Immature natural killer cell (primary cell): ENCODE results near the gene ABLIM1. TPM values are rescaled to one million over a fixed set of nuclear protein-coding genes. Genes with fewer than 3 reads are reported as not detected.
A peak's percentile ranks its signal among the peaks of the same experiment; 100 is the strongest.

Experiments
- DNase-seq, 3 donors: peaks; one replicate each; pipeline ENCODE4 v3.0.0; 2022; ENCODE audit warnings: mixed read lengths in 1 of 3
- H3K27ac Mint-ChIP-seq, 6 donors: one replicate each; pipeline ENCODE4 v1.8.0; 2020; ENCODE audit warnings: mixed read lengths in 6 of 6, mild to moderate bottlenecking in 5 of 6, inconsistent platforms in 4 of 6, moderate library complexity in 3 of 6
- H3K27me3 Mint-ChIP-seq, 3 donors: one replicate each; pipeline ENCODE4 v1.8.0; 2020 to 2021; ENCODE audit warnings: low read depth in 3 of 3, mild to moderate bottlenecking in 3 of 3, mixed read lengths in 3 of 3, moderate library complexity in 3 of 3, inconsistent platforms in 1 of 3
- H3K36me3 Mint-ChIP-seq, 3 donors: one replicate each; pipeline ENCODE4 v1.8.0; 2020; ENCODE audit warnings: mixed read lengths in 3 of 3, inconsistent platforms in 2 of 3, mild to moderate bottlenecking in 2 of 3
- H3K4me1 Mint-ChIP-seq, 2 donors: one replicate each; pipeline ENCODE4 v1.8.0; 2020; ENCODE audit warnings: inconsistent platforms in 2 of 2, mild to moderate bottlenecking in 2 of 2, mixed read lengths in 2 of 2, moderate library complexity in 1 of 2
- H3K4me3 Mint-ChIP-seq, 5 donors: one replicate each; pipeline ENCODE4 v1.8.0; 2020; ENCODE audit warnings: mild to moderate bottlenecking in 5 of 5, mixed read lengths in 5 of 5, inconsistent platforms in 3 of 5, moderate library complexity in 3 of 5
- H3K9me3 Mint-ChIP-seq, 6 donors: one replicate each; pipeline ENCODE4 v1.8.0; 2020; ENCODE audit warnings: mild to moderate bottlenecking in 6 of 6, mixed read lengths in 6 of 6, inconsistent platforms in 4 of 6, moderate library complexity in 3 of 6
- polyA plus RNA-seq, 3 donors: library from polyadenylated mRNA; unstranded; fragments of 300-500 nt; fragmentation: Illumina TruSeq; gene quantifications; one replicate each; pipeline ENCODE4 v1.2.3, GENCODE V29; 2021

Gene ABLIM1
- polyA plus RNA-seq, 3 donors from 2014 or later, result 66.2 to 121 (median 74.1) TPM

DNA sequence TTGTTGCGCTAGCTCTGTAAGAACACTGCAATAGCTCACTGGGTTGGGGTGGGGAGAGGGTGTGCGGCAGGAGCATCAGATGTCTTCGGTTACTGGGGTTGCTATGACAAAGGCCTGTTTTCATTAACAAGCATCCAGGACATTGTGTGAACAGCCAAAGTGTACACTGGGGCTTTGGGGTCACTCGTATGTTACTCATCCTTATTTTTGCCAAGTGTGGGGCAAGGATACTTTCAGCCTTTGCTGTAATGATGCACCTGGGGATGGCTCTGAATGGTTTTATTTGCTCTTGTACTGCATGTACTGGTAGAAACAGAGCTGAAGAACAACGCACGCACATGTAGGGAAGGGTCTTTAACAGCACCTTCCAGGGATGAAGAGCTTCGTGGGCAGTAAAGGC, 180.8 kb downstream of the ABLIM1 start:
- peaks cover 0 to 1% (median 0%) of the 10 kb centered on the region in 3 donors for H3K27me3 Mint-ChIP-seq
- DNase-seq, result no peak
- H3K36me3 Mint-ChIP-seq, result peaks cover 7 to 27% (median 23%) of the 10 kb centered on the region in 3 donors
- H3K4me3 Mint-ChIP-seq, result no peak overlapping the region
- no peaks in the 10 kb centered on the region for H3K9me3 Mint-ChIP-seq
- peaks cover 0 to 8% of the 10 kb centered on the region in 2 donors for H3K4me1 Mint-ChIP-seq
- H3K27ac Mint-ChIP-seq, result peak overlapping the region in 1 of 6 donors; percentile 10

DNA sequence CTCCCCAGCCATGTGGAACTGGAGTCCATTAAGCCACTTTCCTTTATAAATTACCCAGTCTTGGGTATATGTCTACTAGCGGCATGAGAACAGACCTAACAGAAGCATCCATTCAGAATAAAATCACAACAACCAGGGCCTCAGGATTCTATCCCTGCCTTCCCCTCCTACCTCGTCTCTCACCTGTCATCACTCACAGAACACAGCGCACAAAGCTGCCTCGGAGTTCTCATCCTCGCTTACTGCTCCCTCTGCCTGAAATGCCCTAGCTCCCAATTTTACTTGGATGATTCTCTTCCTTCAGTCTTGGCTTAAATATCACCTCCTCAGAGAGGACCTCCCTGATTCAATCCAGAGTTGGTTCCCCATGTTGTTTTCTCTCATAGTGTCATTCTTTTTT, 183.1 kb downstream of the ABLIM1 start:
- peaks cover 2 to 7% of the 10 kb centered on the region in 2 donors for H3K4me1 Mint-ChIP-seq
- H3K27me3 Mint-ChIP-seq, result peaks cover 0 to 1% (median 1%) of the 10 kb centered on the region in 3 donors
- no peak for DNase-seq
- no peak overlapping the region for H3K4me3 Mint-ChIP-seq
- H3K27ac Mint-ChIP-seq, result peak overlapping the region in 1 of 6 donors; percentile 40
- H3K36me3 Mint-ChIP-seq, result peaks cover 4 to 15% (median 11%) of the 10 kb centered on the region in 3 donors
- no peaks in the 10 kb centered on the region for H3K9me3 Mint-ChIP-seq

DNA sequence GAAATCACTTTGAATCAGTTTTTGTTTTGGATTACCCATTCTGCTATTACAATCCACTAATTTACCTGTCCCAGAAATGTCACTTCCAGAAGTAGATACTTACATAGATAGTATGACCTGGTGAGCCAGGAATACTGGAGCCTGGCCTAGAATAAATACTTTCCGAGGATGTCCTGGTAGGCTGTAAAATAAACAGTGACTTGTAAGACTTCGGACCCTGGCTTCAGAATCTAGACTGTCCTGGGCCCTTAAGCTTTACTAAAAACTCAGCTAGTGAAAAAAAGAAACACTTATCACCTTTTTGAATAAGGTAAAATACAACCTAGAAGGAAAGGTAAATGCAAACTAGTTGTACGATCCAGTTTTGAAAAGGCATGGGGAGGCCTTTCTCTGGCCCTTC, 184.3 kb downstream of the ABLIM1 start:
- H3K27ac Mint-ChIP-seq, result peak overlapping the region in 2 of 6 donors; percentile 26 to 43
- peaks cover 2 to 6% of the 10 kb centered on the region in 2 donors for H3K4me1 Mint-ChIP-seq
- no peak overlapping the region for H3K4me3 Mint-ChIP-seq

DNA sequence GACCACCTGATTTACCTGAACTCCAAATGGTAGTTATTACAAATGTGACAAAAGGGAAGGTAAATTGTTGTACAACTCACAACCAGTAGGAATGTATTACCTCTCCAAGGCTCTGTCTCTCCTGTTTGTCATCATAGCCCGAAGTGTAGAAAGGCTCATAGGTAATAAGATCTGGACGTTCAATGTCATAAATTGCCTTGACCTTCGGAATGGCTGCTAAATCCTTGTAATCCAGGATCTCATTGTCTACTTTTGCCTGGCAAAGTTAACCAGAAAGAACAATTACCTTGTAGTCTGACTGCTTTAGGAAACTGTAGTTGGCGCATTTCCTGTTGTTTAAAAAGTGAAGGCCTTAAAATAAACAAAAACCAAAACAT, 185.2 kb downstream of the ABLIM1 start:
- H3K27ac Mint-ChIP-seq, result peak overlapping the region in 1 of 6 donors; percentile 50
- no peaks in the 10 kb centered on the region for H3K9me3 Mint-ChIP-seq
- DNase-seq, result no peak
- H3K36me3 Mint-ChIP-seq, result peaks cover 4 to 10% (median 8%) of the 10 kb centered on the region in 3 donors
- H3K4me3 Mint-ChIP-seq, result no peak overlapping the region
- H3K27me3 Mint-ChIP-seq, result peaks cover 0 to 2% (median 1%) of the 10 kb centered on the region in 3 donors
- peaks cover 2 to 6% of the 10 kb centered on the region in 2 donors for H3K4me1 Mint-ChIP-seq

More for the DNA sequence above, 184.3 kb downstream of the ABLIM1 start:
- Mint-ChIP-seq H3K27me3 (peaks cover 0 to 1% (median 0%) of the 10 kb centered on the region in 3 donors), H3K36me3 (peaks cover 4 to 15% (median 11%) of the 10 kb centered on the region in 3 donors), H3K9me3 (no peaks in the 10 kb centered on the region)
- no peak for DNase-seq

DNA sequence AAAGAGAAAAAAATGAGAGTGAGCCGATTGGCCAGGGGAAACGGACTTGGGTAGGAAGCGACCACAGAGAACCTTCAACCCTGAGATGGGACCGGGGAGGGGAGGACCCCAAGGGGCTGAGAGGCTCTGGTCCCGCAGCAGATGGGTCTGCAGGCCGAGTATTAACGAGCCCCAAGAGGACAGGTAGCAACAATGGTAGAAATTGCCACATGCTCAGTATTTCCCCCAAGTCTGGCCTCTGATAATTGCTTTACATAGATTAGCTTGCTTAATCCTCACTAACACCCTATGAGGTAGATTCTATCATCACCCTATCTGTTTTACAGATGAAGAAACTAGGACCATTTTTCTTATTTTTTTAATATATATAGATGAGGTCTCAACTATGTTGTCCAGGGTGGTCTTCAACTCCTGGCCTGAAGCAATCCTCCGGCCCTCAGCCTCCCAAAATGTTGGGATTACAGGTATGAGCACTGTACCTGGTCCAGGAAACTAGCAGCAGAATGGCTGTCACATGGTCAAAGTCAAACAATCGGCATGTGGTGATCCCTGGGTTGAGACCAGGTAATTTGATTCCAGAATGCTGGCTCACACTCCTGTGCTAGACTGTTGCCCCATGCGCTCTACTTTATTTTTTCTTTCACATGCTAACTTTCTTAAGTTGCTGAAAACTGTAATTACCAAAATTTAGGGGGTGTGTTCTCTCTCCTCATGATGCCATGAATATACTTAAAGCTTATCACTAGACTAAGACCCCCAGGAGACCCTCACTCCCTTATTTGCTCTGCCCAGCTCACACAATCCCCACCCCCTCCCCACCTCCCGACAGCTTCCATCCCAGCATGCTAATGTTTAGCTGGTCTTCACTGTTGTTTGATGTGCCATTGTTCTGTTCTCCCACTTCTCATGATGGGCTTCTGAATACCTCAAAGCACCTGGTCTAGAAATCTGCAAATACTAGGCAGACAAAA, 185.9 kb downstream of the ABLIM1 start:
- peaks cover 0 to 2% (median 1%) of the 10 kb centered on the region in 3 donors for H3K27me3 Mint-ChIP-seq
- peak overlapping the region in 3 of 6 donors; percentile 13 to 50 (median 40) for H3K27ac Mint-ChIP-seq
- peaks cover 2 to 6% of the 10 kb centered on the region in 2 donors for H3K4me1 Mint-ChIP-seq
- H3K36me3 Mint-ChIP-seq, result peaks cover 4 to 11% (median 10%) of the 10 kb centered on the region in 3 donors
- H3K9me3 Mint-ChIP-seq, result no peaks in the 10 kb centered on the region
- no peak for DNase-seq
- H3K4me3 Mint-ChIP-seq, result no peak overlapping the region

DNA sequence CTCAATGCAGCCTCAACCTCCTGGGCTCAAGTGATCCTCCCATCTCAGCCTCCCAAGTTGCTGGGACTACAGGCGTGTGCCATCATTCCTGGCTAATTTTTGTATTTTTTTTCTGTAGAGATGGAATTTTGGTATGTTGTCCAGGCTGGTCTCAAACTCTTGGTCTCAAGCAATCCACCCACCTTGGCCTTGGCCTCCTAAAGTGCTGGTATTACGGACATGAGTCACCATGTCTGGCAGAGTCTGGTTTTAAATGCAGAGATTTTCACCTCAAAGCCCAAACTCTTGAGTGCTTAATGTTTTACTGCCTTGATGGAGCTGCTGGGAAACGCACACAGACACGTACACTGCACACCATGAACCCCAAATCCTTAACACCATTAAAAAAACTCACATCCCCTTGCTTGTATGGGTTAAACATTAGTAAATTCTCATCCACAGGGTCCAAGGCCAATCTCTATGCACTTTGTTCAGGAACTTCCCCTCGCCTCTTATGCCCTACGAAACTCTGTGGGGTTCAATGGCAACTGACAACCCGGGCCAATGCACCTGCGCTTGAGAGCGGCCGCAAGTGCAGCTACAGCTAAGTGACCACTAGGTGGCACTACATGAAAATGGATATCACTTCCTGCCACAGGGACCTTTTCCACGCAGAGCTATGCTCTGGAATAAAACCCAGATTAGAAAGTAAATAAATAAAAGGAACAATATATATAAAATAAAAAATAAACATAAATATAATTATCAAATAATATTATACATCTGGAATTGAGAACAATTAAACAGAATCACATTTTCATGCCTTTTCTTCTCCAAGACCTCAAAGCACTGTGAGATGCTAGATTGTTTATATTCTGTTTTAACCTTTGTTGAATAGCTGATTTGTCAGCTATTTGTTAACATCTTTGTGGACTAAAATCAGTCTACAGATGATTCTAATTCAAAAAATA, 186.8 kb downstream of the ABLIM1 start:
- H3K9me3 Mint-ChIP-seq, result no peaks in the 10 kb centered on the region
- peaks cover 4 to 14% (median 10%) of the 10 kb centered on the region in 3 donors for H3K36me3 Mint-ChIP-seq
- peak overlapping the region in 4 of 6 donors; percentile 1 to 51 (median 27) for H3K27ac Mint-ChIP-seq
- H3K4me1 Mint-ChIP-seq, result peaks cover 2 to 6% of the 10 kb centered on the region in 2 donors
- DNase-seq, result peak; percentile 58 to 68 (median 63)
- H3K27me3 Mint-ChIP-seq, result peaks cover 0 to 2% (median 1%) of the 10 kb centered on the region in 3 donors
- H3K4me3 Mint-ChIP-seq, result no peak overlapping the region

DNA sequence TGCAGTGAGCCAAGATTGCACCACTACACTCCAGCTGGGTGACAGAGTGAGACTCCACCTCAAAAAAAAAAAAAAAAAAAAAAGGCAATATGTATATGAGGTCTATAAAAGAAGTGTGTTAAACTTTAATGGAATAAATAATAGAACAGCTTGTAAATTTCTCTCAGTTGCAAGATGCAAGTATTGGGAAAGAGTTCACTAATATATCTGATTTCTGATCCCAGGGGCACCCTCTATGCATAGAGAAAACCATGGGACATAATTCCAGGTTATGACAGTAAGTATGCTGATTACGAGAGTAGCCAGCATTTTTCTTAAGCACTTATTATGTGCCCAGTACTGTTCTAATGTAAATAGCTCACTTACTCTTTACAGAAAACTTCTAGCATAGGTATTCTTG, 187.7 kb downstream of the ABLIM1 start:
- H3K36me3 Mint-ChIP-seq, result peaks cover 6 to 13% (median 11%) of the 10 kb centered on the region in 3 donors
- H3K4me1 Mint-ChIP-seq, result peaks cover 2 to 6% of the 10 kb centered on the region in 2 donors
- DNase-seq, result no peak
- peaks cover 0 to 2% (median 1%) of the 10 kb centered on the region in 3 donors for H3K27me3 Mint-ChIP-seq
- no peak overlapping the region for H3K4me3 Mint-ChIP-seq
- no peak overlapping the region for H3K27ac Mint-ChIP-seq
- H3K9me3 Mint-ChIP-seq, result no peaks in the 10 kb centered on the region

DNA sequence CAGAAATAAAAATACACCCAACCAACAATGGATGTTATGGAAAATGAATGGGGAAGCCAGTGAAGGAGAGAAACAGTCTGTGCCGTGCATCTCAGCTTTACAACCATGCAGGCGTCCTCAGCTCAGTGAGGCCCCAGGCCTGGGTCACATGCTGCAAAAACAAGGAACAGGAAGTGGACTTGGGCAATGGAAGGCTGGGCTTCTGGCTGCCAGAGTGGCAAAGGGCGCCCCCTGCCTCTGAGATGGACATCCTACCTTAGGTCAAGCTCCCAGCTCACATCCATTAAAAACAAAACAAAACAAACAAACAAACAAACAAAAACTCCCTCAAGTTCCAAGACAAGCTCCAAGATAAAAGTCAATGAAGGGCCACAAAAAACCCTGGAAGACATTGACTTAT, 199.1 kb downstream of the ABLIM1 start:
- no peak overlapping the region for H3K27ac Mint-ChIP-seq
- H3K4me1 Mint-ChIP-seq, result peaks cover 0 to 8% of the 10 kb centered on the region in 2 donors
- H3K36me3 Mint-ChIP-seq, result peaks cover 16 to 39% (median 36%) of the 10 kb centered on the region in 3 donors
- H3K4me3 Mint-ChIP-seq, result no peak overlapping the region
- peak; percentile 7 to 21 (median 13) for DNase-seq
- H3K9me3 Mint-ChIP-seq, result no peaks in the 10 kb centered on the region
- H3K27me3 Mint-ChIP-seq, result peaks cover 0 to 1% (median 0%) of the 10 kb centered on the region in 3 donors

DNA sequence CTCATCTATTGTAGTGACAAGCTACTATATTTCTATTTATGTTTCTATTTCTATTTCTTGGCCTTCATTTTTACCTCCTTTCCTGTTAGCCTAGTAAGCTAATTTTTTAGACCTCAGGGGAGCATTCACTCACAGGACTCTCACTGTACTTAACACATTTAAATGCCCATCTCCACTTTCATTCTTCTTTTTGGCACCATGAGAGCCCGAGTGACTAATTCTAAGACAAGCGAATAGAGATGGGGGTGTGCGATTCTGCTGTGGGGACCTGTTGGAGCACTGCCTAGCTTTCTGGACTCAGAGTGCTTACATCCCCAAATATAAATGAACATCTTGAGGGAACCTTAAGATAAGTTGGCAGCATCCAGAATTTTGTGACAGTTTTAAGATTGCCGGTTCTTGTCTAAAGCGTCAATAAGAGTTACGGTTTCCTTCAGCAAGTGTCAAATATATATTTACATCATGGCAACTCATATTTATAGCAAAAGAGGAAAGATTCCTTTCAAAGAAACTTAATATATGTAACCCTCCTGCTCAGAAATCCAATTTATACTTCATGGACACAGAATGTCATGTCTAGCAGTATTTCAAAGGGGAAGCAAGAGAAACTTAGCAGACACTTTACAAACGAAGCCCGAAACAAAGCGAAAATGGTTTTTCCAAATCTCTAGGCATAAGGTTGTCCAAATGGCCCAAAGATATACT, 199.7 kb downstream of the ABLIM1 start:
- DNase-seq, result no peak
- no peak overlapping the region for H3K4me3 Mint-ChIP-seq
- peaks cover 0 to 8% of the 10 kb centered on the region in 2 donors for H3K4me1 Mint-ChIP-seq
- H3K27ac Mint-ChIP-seq, result no peak overlapping the region
- peaks cover 0 to 1% (median 0%) of the 10 kb centered on the region in 3 donors for H3K27me3 Mint-ChIP-seq
- H3K9me3 Mint-ChIP-seq, result no peaks in the 10 kb centered on the region
- peaks cover 14 to 36% (median 33%) of the 10 kb centered on the region in 3 donors for H3K36me3 Mint-ChIP-seq

DNA sequence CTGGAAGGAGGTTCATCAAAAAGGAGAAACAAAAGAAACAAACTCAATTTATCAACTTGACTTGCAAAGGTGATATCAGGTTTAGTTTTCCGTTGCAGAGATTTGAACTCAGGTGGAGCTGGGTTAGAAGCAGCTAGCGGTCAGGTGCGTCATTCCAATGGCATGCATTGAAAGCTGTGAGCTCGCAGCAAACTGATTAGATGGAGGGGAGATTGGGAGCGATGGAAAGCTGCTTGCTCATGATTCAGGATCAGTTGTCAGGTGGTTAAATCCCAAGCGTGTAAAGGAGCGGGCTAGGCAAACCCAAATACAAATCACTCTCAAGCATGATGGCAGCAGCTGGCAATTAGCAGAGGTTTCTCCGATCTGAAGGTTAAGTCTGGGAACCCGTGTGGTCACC, 204.5 kb downstream of the ABLIM1 start:
- H3K36me3 Mint-ChIP-seq, result peaks cover 20 to 24% (median 22%) of the 10 kb centered on the region in 3 donors
- H3K27me3 Mint-ChIP-seq, result peaks cover 0 to 1% (median 0%) of the 10 kb centered on the region in 3 donors
- no peak overlapping the region for H3K27ac Mint-ChIP-seq
- no peak for DNase-seq
- no peaks in the 10 kb centered on the region for H3K9me3 Mint-ChIP-seq
- H3K4me1 Mint-ChIP-seq, result no peaks in the 10 kb centered on the region
- no peak overlapping the region for H3K4me3 Mint-ChIP-seq

DNA sequence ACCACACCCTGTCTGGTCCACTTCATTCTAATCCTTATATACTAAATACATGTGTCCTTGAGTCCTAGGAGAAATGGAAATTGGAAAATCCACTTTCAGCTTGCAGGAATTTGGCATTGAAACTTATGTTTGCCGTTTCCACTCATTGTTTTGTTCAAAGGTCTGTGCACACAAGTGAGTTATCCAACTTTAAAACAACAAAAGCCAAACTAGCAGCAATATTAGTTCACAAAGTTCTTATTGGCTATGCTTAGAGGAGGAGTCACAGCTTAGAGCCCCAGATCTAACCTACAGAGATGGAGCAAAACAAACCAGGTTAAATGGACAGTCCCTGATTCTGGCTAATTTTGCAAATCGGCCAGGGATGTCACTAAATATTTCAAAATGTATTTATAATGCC, 209.2 kb downstream of the ABLIM1 start:
- Mint-ChIP-seq H3K27ac (no peak overlapping the region), H3K4me3 (no peak overlapping the region), H3K9me3 (no peaks in the 10 kb centered on the region), H3K36me3 (peaks cover 6 to 41% (median 8%) of the 10 kb centered on the region in 3 donors), H3K4me1 (no peaks in the 10 kb centered on the region), H3K27me3 (no peaks in the 10 kb centered on the region)
- no peak for DNase-seq

DNA sequence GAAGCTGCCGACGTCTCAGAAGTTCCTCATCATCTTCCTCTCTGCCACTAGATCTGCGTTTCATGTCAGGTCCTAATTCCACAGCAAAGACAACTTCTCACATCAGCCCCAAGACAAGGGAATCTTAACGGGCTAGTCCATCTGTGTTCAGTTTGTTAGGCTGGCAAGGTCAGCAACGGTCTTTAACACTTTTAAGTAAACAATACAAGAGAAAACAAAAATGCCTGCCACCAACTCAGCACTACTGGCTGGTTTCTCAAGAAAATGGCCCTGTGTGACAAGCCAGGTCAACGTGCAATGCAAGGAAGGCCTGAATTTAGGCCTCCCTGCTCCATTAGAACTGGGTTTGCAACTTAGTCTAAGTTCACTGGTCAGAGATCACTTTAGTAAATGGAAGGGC, 212.7 kb downstream of the ABLIM1 start:
- no peak for DNase-seq
- no peaks in the 10 kb centered on the region for H3K9me3 Mint-ChIP-seq
- H3K4me3 Mint-ChIP-seq, result no peak overlapping the region
- H3K4me1 Mint-ChIP-seq, result no peaks in the 10 kb centered on the region
- peaks cover 6 to 51% (median 18%) of the 10 kb centered on the region in 3 donors for H3K36me3 Mint-ChIP-seq
- peaks cover 0 to under 1% (median 0%) of the 10 kb centered on the region in 3 donors for H3K27me3 Mint-ChIP-seq
- no peak overlapping the region for H3K27ac Mint-ChIP-seq

DNA sequence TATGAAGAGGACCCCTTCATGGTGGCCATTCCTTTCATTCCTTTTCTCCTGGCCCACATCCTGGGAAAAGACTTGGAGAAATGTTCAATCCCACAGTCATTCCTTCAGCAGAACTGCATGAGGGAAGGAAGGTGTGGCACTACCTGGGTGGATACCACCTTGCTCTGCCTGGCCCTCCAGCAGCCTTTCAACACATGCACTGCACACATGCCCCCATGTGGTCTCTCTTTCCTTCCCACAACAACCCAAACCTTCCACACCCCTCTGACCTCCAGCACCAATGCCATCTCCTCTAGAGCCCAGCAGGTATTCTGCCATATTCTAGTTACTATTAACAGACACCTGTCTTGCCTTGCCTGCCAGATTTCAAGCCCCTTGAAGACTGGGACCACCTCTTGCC, 213.3 kb downstream of the ABLIM1 start:
- no peak overlapping the region for H3K4me3 Mint-ChIP-seq
- no peaks in the 10 kb centered on the region for H3K9me3 Mint-ChIP-seq
- H3K36me3 Mint-ChIP-seq, result peaks cover 11 to 56% (median 22%) of the 10 kb centered on the region in 3 donors
- no peaks in the 10 kb centered on the region for H3K4me1 Mint-ChIP-seq
- no peak overlapping the region for H3K27ac Mint-ChIP-seq
- peaks cover 0 to 2% (median 0%) of the 10 kb centered on the region in 3 donors for H3K27me3 Mint-ChIP-seq
- DNase-seq, result no peak
